GM19324 (cell line): ENCODE results near the gene GALNT10.

Experiments used
- ATAC-seq: cut with Tn5 transposase; IDR thresholded peaks from one replicate; pipeline ENCODE4 v1.9.1; 2021; ENCODE audit warnings: mild to moderate bottlenecking, moderate library complexity; ENCODE audit not compliant: unreplicated experiment, low FRiP score

The GALNT10 gene

DNA sequence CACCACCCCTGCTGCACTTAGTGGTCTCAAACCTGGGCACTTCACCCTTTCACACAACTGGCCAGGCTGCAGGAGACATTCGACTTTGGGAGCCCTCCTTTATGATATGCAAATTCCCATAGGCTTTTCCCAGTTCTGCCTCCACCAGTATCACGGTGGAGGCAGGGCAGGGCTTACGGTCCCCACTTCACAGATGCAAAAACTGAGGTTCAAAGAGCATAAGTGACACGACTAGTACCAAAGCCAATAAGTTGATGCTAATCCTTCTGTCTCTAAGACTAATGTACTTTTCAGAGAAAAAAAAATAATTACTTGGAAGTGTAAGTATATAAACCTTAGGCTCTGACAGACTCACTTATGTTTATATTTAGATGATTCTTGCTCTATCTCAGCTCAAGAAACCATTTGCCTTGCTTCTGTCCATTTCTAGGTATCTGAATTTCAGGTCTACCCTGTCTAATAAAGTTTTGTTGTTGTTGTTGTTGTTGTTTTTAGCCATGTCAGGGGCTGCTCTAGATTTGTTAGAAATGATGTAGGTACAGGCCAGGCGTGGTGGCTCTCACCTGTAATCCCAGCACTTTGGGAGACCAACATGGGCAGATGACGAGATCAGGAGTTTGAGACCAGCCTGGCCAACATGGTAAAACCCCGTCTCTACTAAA lies 10.7 kb downstream of the GALNT10 start:
- no peak for ATAC-seq

DNA sequence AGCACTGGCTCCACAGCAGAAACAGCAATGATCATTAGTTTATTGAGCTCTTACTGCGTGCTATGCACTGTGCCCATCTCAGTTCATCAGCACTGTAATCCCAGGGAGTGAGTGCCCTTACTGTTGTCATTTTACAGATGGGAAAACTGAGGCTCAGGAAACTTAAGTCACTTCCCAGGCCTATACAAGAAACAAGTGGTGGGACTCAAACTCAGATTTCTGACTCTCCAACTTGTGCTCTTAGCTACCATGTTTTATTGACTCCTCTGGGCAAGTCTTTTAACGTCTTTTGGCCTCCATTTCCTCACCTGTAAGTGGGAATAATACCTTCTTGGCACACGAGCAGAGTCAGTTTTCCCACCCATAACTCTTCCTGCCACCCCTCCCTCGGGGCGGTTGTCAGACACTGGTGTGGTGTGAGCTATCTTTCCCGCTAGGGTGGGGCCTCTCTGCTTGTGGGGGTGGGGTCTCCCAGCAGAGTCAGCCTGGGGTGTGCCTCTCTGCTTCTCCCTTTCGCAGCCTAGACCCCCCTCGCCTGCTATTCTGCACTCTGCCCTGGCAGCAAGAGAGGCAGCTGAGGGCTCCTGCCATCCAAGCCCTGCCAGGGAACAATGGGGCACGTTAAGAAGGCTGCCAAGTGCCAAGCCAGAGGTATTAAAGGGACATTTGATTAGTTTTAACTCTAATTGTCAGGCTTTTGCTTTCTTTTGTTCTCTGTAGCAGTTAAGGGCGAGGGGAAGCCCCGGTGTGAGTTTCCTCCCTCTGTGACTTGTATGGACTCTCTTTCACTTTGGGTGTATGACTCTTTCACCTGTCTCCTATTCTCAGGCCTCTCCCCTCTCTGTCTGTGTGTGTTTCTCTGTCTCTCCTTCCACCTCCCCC lies 12.1 kb downstream of the GALNT10 start:
- peak; percentile 95 for ATAC-seq

DNA sequence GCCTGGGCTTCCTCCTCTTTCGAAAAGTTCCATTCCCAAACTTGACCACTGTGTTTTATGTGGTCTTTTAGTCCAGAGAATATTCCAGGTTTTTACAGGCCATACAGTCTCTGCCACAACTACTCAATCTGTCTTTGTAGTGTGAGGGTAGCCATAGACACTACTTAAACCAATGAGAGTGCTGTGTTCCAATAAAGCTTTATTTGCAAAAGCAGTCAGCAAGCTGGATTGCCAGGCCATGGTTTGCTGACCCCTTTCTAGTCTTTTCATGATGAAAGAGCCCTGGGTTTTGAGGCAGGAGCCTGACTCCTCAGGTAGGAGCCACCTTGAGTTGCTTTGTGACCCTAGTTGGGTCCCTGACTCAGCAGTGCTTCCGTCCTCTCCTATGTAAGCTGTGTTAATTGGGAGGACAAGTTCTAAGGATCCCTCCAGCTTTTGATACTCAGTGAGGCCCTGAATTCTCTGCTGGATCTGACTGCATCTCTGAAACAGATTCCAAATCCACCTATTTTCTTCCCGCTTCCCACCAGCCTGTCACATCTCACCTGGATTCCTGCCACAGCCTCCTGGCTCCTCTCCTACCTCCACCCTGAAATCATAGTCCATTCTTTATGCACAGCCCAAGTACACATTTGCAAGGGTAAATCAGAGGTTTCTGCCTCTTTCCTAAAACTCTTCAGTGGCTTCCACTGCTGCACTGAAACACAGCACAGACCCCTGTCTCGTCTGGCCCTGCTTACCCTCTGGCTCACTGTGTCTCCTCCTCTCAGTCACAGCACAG lies 13.5 kb downstream of the GALNT10 start:
- ATAC-seq = no peak

DNA sequence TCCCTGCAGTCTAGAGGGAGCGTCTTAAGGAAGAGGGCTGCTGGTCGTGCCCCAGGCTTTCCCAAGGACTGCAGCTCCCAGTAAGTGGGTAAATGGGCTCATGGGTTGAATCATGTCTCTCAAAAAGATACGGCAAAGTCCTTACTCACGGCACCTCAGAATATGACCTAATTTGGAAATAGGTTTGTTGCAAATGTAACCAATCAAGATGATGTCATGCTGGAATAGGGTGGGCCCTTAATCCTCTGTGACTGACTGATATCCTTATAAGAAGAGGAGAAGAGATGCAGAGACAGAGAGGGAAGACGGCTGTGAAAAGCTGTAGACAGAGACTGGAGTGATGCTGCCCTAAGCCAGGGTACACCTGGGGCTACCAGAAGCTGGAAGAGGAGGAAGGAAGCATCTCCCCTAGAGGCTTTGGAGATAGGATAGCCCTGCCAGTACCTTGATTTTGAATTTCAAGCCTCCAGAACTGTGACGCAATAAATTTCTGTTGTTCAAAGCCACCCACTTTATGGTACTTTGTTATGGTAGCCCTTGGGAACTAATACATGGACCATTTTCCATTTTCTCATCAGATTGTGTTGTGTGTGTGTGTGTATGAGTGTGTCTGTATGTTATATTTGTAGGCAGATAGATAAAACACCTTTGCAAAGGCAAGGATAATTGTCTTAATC lies 15.0 kb downstream of the GALNT10 start:
- ATAC-seq = no peak

DNA sequence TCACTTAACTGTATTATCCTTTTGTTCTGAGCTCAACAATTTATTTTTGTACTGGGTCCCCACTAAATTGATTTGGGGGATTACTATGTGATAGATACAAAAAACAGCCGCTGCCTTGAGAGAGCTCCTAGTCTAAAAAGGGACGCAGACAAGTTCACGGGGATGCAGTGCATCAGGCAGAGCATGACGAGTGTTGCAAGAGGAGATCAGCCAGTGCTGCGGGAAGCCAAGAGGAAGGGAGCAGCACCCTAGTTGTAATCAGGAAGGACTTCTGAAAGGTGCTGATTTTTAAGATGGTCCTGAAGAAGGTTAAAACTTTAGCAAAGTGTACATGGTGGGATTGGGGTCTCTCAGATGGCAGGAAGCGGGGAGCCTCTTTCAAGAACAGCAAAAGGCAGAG lies 15.8 kb downstream of the GALNT10 start:
- ATAC-seq = no peak

DNA sequence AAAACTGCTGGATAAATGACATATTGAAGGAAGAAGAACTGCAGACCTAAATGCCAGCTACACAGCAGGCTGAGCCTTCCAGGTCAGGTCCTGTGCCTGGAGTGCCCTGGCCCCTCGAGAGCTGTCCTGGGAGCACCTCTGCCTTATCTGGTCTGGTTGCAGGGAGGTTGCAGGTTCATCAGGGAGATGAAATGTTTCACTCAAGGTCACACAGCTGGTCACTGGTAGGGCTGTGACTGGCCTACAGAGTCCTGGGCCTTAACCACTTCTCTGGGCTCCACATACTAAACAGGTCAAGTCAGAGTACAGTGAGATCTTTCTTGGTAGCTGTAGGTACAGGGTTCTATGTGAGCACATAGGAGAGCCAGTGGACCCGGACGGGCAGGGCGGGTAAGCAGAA lies 16.7 kb downstream of the GALNT10 start:
- no peak for ATAC-seq

DNA sequence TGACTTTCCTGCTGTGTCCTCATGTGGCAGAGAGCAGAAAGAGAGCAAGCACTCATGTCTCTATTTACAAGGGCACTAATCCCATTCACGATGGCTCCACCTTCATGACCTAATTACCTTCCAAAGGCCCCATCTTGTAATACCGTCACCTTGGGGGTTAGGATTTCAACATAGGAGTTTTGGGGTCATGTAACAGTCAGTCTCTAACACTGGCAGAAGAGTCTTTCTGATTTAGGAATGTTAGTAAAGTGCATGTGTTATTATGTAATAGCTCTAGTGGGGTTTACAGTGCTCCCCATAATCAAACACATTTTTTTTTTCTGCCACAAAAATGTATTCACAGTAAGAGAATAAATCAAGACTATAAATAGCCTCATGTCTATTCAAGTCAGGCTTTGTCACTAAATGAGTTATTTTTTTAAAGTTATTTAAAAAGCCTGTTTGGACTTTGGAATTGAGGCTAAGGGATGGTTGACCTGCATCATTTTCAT lies 19.1 kb downstream of the GALNT10 start:
- no peak for ATAC-seq

DNA sequence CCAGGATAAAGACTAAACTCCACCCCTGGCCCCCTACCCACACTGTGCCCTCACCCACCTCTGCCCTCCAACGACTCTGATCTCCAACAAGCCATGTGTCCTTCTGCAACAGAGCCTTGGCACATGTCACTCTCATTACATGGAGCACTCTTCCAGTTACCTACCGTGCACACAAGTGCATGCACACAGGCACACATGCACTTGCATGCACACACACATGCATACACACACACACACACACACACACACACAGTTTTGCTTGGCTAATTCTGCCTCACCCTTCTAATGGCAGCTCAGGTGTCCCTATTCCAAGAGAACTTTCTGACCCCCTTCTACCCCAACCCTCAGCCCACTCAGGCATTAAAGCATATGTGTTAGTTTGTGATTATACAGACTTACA lies 19.6 kb downstream of the GALNT10 start:
- ATAC-seq = no peak

DNA sequence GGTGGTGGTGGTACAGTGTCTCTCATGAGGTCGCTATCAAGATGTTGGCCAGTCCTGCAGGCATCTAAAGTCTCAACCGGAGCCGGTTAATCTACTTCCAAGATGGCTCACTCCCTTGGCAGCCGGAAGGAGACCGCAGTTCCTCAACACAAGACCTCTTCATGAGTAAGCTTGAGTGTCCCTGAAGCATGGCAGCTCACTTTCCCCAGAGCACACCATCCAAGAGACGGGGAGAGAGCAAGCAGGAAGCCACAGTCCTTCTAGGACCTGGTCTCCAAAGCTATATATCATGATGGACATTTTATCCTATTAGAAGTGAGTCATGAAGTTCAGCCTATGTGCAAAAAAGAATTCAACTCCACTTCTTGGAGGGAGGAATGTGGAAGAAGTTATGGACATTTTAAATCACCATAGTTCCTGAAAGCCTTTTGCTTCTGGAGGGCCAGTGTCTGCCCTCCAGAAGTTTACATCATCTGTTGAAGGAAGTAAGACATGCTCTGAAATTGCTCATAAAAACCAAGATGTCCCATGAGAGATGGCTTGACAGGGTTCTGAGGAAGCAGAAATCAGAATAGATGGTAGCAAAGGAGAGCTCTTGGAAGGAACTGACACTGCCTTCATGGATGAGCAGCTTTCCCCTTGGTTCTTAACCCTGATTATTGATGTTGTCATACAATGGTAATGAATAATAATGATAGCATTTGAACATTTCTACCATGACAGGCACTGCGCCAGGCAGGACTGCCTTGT lies 21.3 kb downstream of the GALNT10 start:
- ATAC-seq = no peak

DNA sequence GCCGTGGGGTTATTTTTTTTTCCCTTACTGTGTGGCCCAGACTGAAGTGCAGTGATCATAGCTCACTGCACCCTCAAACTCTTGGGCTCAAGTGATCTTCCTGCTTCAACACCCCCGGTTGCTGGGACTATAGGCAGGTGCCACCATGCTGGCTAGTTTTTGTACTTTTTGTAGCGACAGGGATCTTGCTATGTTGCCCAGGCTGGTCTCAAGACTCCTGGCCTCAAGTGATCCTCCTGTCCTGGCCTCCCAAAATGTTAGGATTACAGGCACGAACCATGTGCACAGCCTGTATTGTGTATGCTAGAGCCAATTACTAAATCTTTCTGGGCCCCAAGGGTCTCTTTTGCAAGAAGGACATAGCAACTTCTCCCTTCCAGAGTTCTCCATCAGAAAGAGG lies 23.1 kb downstream of the GALNT10 start:
- ATAC-seq = no peak

DNA sequence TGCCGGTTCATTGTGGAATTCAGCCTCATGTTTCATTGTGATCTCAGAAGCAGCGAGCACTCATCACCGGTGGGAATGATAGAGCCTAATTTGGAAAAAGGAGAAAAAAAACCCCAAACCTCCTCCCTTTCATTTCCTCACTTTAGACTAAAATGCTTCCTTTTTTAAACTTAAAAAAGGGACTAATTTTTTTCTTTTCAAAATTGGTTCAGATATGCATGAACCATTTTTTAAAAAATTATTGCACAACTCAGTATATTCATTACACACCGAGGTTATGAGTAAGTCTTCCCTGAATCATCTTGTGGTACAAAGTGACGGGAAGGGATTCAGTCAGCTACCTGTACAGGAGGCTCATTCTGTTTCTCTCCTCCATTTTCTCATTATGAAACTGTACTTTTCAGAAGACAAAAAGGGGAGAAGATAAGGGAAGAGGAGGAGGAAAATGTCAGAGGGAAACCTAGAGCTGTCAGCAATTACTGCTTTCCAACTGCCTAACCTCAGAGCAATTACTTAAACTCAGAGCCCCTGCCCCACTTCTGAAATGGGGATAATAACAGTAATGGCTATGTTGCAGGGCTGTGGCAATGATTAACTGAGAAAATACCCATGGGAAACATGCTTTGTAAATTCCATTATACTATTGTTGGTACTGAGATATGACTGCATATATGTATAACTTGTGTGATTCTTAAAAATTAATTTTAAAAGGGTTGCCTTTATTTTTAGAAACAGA lies 24.0 kb downstream of the GALNT10 start:
- peak; percentile 42 for ATAC-seq

DNA sequence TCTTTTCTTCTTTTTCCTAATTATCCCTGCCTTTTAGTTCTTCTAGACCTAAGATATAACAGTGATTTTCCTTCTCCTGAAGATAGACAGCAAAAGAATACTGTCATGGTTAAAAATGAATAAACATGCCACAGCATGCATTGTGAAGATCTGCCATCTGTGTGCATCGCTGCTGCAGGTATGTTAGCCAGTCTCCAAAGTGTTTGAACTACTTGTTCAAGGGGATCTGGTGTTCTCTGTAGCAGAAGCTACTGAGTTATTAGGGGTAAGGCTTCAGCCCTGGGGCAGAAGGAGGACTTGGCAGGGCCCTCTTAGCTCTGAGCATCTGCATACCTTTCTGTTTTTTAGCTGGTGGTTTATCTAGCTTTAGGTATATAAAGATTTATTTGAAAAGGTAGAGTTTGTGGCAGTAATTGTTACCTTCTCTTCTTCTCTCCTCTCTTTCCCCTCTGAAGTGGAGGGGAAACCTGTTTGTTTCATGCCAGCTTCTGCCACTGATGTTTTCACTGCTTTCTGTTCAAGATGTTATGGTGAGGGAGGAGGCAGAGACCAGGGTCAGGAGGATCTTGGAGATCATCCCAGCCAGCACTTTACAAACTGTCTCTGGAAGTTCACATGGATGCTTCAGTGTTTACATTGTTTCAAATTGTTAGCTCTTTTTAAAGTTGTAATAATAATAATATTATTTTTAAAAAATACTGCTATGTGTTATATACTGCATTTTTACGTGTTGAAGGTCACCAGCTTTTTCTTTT lies 25.2 kb downstream of the GALNT10 start:
- ATAC-seq = no peak

DNA sequence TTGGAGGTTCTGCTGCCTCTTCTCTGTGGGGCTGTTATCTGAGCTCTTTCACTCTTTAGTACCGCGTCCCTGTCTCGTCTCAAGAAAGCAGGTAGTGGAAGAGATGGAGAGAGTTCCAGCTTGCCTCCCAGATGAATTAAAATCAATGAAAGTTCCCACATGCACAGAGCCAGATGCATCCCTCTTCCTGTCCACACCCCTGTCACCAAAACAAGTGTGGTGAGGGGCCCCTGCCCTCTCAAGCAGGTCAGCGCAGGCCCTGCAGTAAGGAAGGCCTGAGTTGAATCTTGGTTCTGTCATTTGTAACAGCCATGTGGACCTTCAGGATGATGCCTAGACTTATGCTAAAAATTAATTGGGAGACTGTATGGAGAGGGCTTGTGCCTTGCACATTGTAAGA lies 26.9 kb downstream of the GALNT10 start:
- ATAC-seq = no peak

DNA sequence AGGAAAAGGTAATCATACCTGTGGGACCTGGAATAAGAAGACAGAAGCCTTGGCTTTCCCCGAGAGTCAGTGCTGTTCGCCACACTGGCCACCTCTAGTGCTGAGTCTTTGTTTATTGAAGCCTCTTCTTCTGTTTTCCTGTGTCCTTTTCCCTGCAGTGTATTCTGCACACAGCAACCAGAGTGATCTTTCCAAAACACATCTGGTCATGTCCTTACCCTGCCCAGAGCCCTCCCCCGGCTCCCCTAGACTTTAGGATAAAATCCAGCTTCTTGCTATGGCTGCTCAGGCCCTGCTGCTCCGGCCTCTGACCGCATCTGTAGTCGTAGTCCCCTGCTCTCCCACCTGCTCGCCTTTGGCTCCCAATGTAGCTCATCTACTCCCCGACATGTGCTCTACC lies 28.3 kb downstream of the GALNT10 start:
- no peak for ATAC-seq

DNA sequence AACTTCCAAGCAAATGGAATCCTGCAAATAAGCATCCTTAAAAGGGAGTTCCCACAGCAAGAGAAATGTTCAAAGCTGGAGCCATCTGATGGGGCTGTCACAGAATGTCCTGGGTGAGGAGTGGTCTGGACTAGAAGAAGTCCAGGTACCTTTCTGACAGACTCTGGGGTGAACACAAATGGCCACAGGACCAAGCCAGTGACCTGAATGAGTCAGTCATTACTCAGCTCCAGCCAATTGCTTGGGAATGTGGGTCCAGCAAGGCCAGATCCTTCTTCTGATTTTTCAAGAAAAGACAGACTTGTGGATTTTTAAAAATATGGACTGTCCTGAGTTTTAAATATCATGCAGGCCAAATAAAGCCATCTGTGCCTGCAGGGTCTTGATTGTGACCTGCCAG lies 30.1 kb downstream of the GALNT10 start:
- no peak for ATAC-seq

DNA sequence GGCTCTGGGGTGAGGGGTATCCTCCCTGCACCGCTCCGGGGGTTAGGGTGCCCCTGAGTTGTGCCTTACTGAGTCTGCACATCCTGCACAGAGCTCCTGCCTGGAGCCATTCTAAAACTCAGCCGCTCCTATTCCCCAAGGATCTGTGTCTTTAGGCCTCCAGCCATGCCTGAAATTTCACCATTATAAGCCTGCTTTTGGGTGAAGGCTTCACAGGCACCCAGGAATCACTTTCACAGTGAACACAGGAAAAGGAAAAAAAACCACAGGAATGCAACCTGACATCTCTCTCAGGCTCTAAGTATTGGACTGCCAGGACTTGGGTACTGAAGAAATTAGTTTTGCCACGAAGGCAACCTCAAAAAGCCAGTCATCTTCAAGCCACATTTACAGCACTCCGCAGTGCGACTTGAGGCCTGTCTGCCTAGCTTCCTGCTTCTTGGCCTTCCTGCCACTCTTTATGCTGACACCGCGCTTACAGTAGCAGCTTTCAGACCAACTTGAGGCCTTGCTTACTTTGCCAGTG lies 30.9 kb downstream of the GALNT10 start:
- no peak for ATAC-seq

DNA sequence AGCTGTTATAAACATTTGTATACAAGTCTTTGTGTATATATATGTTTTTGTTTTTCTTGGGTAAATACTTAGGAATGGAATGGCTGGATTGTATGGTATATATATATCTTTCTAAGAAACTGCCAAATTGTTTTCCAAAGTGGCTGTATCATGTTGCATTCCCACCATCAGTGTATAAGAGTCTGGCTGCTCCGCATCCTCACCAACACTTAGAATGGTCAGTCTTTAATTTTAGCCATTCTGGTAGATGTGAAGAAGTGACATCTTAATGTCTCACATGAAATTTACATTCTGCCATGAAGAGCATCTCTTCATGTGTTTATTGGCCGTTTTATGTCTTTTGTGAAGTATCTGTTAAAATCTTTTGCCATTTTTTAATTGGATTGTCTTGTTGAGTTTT lies 31.9 kb downstream of the GALNT10 start:
- no peak for ATAC-seq

DNA sequence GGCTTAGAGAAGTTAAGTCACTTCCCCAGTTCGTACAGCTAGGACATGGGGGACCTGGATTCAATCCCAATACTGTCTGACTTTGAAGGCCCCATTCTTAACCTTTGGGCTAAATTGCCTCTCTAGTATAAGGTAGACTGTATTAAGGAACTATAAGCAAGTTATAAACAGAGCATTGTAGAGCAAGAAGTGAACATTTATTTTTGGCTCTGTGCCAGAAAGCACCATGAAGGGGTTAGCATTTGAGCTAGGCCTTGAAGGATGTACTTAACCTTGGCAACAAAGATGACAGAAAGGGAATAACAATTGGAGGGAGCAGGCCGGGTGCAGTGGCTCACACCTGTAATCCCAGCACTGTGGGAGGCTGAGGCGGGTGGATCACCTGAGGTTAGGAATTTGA lies 32.8 kb downstream of the GALNT10 start:
- no peak for ATAC-seq
